D721Med (cell line): ENCODE measurements around the gene LPP.

Experiments
- DNase-seq: peaks from one replicate; pipeline ENCODE4 v3.0.0; 2011; ENCODE audit warnings: low spot score; ENCODE audit not compliant: insufficient read length
- FAIRE-seq: peaks from 2 replicates; lab custom pipeline; 2011; peaks lifted over from hg19 to GRCh38; lab: Jason Lieb, UNC
- TF ChIP-seq, protein P1 (sequence below): IDR thresholded peaks from 2 replicates; pipeline ENCODE4 v1.5.1; 2012; ENCODE audit warnings: mild to moderate bottlenecking, control low read depth; ENCODE audit not compliant: insufficient read depth; ENCODE audit errors: missing control alignments

The LPP gene

DNA sequence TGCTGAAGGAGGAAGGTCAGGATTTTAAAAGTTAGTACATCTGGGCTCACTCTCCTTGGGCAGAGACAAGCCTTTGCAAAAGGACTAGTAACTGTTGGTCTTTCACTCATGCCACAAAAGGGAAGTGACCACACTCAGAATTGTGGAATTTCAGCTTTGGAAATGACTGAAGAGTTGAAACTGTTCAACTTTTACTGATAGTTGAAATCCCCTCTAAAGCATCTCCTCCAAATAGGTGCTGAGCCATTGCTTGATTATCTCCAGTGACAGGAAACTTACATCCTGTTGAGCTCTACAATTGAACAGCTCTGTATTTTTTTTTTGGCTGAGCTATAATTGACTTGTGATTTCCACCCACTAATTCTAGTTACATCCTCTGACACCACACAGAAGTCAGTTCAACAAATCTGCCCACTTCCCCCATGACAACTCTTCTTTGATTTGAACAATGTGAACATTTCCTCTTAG lies 763.0 kb downstream of the LPP start:
- FAIRE-seq, result no peak
- DNase-seq, result no peak
- TF ChIP-seq, protein P1, sequence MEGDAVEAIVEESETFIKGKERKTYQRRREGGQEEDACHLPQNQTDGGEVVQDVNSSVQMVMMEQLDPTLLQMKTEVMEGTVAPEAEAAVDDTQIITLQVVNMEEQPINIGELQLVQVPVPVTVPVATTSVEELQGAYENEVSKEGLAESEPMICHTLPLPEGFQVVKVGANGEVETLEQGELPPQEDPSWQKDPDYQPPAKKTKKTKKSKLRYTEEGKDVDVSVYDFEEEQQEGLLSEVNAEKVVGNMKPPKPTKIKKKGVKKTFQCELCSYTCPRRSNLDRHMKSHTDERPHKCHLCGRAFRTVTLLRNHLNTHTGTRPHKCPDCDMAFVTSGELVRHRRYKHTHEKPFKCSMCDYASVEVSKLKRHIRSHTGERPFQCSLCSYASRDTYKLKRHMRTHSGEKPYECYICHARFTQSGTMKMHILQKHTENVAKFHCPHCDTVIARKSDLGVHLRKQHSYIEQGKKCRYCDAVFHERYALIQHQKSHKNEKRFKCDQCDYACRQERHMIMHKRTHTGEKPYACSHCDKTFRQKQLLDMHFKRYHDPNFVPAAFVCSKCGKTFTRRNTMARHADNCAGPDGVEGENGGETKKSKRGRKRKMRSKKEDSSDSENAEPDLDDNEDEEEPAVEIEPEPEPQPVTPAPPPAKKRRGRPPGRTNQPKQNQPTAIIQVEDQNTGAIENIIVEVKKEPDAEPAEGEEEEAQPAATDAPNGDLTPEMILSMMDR, result no peak

DNA sequence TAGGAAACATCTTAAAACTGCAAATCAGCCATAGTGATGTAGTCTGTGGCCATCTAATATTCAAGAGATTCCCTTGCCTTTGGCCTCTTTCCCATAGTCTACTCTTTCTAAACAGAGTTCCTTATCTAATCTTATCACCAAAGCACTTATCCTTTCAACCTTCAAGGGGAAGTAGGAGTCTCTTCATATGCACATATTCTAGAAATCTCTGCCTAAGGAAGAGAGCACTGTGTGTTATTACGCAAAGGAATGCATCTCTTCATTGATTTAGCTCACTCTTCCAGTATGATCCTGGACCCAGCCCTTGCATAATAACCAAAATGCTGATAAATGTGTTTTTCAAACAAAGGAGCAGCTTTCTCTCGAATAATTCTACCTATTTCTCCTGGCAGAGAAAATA lies 764.1 kb downstream of the LPP start:
- TF ChIP-seq, protein P1, result no peak
- no peak for DNase-seq
- no peak for FAIRE-seq

DNA sequence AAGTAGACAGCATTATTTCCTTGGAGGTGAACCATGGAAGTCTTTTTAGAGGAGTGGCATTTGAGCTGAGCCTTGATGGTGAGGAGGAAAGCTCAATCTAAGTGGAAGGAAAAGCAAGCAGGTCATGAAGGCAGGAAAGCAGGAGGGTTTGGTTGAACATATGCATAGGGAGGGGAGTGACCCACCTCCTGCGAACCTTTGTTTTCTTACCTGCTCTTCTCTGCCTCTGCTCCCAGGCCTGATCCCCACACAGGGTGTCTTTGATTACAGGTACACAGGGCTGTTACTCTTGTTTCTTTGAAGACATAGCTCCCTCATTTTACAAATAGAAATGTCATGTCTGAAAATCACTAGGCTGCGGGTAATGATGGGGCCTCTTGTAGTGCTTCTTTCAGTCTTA lies 769.7 kb downstream of the LPP start:
- TF ChIP-seq, protein P1, result no peak
- no peak for DNase-seq
- FAIRE-seq, result no peak

DNA sequence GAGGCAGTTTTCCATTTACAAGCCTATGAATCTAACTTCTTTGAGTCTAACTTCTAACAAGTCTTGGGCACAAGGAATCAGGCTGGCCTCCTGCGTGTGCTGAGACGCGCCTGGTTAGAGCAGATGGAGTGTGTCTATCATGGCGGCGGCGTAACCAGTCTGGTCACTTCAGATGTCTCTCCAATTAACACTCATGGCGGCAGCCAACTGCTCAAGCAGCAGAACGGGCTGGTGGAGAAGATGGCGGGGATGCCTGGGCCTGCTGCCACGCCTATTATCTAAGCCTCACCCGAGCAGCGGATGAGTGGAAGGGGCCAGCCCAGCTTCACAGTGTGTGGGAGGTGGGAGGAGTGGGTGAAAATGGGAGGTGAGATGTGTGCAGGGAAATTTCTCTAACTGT lies 771.4 kb downstream of the LPP start:
- DNase-seq (no peak), FAIRE-seq (no peak)
- TF ChIP-seq, protein P1, result no peak

- TF ChIP-seq, protein P1, result no peak
- FAIRE-seq (no peak), DNase-seq (no peak)
Measured at GRCh38 chr3:188926111-188926510, 772.2 kb downstream of the LPP start.

DNA sequence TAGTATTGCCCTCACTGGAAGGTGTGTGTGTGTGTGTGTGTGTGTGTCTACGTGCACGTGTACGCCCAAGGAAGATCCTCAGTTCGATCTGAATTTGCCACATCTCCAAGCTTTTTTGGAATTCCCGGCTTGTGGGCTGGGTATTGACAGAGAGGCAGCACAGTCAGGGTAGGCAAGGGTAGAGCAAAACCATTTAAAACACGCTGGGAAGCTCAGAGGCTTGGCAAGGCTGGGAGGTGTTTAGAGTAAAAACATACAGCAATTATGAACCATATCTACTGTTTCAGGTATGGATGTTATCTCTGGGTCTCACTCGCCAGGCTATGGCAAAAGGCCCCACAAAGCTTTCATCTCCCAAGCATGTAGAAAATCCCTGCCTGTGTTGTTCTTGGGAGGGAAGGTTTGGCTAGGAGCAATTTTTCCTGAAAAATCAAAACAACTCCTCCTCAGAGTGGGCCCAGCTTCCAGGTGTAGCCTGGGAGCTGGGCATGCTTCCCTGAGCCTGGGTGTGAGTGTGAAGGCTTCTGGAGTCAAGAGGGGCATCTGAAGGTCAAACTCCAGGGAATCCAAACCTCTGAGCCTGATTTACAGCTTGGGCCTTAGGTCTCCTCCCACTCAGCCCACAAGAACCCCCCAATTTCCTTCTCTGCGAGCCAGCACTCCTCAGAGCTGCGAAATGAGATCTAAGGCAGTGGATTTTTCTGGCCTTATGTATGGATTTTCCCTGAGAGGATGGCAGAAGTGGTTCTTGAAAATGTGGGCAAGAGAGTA lies 773.0 kb downstream of the LPP start:
- DNase-seq (no peak), FAIRE-seq (no peak)
- TF ChIP-seq, protein P1, result no peak

DNA sequence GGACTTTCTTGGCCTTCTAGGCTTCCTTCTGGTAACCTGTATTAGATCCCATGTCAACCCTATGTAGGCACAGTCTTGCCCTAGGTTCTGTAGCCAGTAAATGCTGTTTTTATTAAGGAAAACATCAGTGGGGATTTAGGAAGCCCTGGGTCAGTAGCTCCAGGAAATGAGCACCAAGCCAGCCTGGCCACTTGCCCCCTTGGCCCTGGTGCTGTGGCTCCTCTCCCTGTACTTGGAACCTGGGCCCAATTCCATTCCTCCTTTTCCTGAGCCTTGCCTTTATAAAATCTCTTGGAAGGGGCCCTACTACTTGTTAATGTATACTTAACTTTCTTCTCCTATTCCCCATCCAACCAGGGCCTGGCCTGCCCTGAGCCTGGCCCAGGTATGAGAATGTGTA lies 774.0 kb downstream of the LPP start:
- FAIRE-seq (no peak), DNase-seq (no peak)
- TF ChIP-seq, protein P1, result no peak
